ENCODE data around the gene EPX.

DNA sequence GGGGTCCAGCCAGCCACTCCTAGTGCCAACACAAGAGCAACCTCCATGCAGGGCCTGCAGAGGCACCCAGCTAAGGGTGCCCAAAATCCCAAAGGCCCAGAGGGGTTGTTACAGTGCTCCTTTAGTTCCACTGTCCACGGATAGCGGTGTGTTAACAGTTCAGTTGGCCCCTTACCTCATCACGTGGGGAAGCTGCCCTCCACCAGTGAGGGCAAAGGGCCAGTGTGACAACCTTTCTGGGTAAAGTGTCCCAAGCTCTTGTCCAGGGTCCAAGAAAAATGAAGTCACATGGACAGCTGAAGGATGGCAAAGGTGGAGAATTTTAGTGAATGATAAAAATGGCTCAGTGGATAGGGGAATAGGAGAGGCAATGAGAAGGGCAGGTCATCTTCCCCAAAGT lies 35.2 kb downstream of the EPX start:
- TF ChIP-seq, protein P1, sequence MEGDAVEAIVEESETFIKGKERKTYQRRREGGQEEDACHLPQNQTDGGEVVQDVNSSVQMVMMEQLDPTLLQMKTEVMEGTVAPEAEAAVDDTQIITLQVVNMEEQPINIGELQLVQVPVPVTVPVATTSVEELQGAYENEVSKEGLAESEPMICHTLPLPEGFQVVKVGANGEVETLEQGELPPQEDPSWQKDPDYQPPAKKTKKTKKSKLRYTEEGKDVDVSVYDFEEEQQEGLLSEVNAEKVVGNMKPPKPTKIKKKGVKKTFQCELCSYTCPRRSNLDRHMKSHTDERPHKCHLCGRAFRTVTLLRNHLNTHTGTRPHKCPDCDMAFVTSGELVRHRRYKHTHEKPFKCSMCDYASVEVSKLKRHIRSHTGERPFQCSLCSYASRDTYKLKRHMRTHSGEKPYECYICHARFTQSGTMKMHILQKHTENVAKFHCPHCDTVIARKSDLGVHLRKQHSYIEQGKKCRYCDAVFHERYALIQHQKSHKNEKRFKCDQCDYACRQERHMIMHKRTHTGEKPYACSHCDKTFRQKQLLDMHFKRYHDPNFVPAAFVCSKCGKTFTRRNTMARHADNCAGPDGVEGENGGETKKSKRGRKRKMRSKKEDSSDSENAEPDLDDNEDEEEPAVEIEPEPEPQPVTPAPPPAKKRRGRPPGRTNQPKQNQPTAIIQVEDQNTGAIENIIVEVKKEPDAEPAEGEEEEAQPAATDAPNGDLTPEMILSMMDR (optimal IDR thresholded peaks at IDR 0.05 in 1 of 3, IDR thresholded peaks at IDR 0.05 in 1 of 3, conservative IDR thresholded peaks at IDR 0.05 in 1 of 3; ENCODE audit: extremely low read depth in 1 of 3, insufficient read depth in 2 of 3, low read length in 3 of 3) = no peak
- no peak for TF ChIP-seq EZH2 (IDR thresholded peaks at IDR 0.05; ENCODE audit: low read length)

Data from keratinocyte (primary cell).